Measurements from ENCODE around the gene ZNF791.

Gene ZNF791

DNA sequence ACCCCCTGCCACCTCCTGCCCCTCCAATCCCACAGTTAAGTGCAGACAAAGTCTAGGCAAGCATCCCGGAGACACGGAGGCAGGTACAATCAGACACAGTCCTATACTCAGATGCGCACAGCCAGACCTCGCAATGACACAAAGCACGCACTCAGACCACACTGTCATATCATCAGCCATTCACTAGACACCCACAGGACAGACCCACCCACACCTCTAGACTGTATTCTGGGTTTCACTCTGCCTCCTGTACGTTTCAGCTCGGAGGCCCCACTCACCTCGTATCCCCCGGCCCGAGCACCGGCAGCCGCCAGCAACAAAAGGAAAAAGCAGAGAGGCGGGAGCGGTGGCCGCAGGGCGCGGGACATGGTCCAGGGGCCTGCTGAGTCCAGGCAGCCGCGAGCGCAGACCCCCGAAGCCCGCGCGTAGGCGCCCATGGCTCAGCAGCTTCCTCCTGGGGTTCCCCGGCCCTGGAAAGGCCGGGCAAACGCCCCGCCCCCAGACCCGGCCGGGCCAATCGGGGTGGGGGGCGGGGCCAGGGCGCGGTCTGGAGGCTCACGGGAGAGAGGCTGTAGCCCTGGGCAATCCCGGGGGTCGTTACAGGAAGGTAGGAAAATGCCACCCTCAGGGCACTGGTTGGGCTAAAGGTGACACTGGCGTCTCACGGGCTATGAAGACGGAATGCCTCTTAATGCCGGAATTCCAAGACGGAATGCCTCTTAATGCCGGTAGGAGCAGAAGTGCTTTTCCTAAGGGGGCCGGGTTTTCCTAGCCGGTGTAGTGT lies 55.7 kb downstream of the ZNF791 start, which contains the start of the genes MAN2B1 and WDR83:
TSS of gene MAN2B1 (minus strand) at position 478 of the 784 bp plus-strand sequence. CDS start at position 437, 41 bp downstream.
TSS of gene WDR83 (plus strand) at position 543 of the 784 bp plus-strand sequence. CDS start 2,984 bp downstream, outside the sequence.
- H3K4me1 ChIP-seq (ENCODE audit: insufficient read depth, poor library complexity, severe bottlenecking): no peaks in the 10 kb centered on the region
- DNase-seq (ENCODE audit: low spot score) (no peak), ATAC-seq (ENCODE audit: low read depth) (peak; percentile 82)
- peak within 1 kb of the TSS; percentile 77 for H3K4me3 ChIP-seq (ENCODE audit: severe bottlenecking)
- H3K27me3 ChIP-seq (ENCODE audit: insufficient read depth, poor library complexity, severe bottlenecking): no peaks in the 10 kb centered on the region
- H3K27ac ChIP-seq (ENCODE audit: poor library complexity, severe bottlenecking): no peak within 1 kb of the TSS
- TF ChIP-seq, protein P1, sequence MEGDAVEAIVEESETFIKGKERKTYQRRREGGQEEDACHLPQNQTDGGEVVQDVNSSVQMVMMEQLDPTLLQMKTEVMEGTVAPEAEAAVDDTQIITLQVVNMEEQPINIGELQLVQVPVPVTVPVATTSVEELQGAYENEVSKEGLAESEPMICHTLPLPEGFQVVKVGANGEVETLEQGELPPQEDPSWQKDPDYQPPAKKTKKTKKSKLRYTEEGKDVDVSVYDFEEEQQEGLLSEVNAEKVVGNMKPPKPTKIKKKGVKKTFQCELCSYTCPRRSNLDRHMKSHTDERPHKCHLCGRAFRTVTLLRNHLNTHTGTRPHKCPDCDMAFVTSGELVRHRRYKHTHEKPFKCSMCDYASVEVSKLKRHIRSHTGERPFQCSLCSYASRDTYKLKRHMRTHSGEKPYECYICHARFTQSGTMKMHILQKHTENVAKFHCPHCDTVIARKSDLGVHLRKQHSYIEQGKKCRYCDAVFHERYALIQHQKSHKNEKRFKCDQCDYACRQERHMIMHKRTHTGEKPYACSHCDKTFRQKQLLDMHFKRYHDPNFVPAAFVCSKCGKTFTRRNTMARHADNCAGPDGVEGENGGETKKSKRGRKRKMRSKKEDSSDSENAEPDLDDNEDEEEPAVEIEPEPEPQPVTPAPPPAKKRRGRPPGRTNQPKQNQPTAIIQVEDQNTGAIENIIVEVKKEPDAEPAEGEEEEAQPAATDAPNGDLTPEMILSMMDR (IDR thresholded peaks at IDR 0.05; ENCODE audit: poor library complexity, severe bottlenecking): no peak
- H3K9me3 ChIP-seq (ENCODE audit: severe bottlenecking): no peaks in the 10 kb centered on the region
- peaks cover 22% of the 10 kb centered on the region for H3K36me3 ChIP-seq (ENCODE audit: low read depth)

- Histone ChIP-seq H3K27ac (ENCODE audit: poor library complexity, severe bottlenecking) (no peak overlapping the region), H3K36me3 (ENCODE audit: low read depth) (peaks cover 29% of the 10 kb centered on the region), H3K4me1 (ENCODE audit: insufficient read depth, poor library complexity, severe bottlenecking) (no peaks in the 10 kb centered on the region), H3K4me3 (ENCODE audit: severe bottlenecking) (no peak overlapping the region), H3K9me3 (ENCODE audit: severe bottlenecking) (no peaks in the 10 kb centered on the region), H3K27me3 (ENCODE audit: insufficient read depth, poor library complexity, severe bottlenecking) (no peaks in the 10 kb centered on the region)
- no peak for ATAC-seq (ENCODE audit: low read depth)
- DNase-seq (ENCODE audit: low spot score): no peak
- TF ChIP-seq, protein P1 (IDR thresholded peaks at IDR 0.05; ENCODE audit: poor library complexity, severe bottlenecking): no peak
These were observed 57.1 kb downstream of the ZNF791 start for GRCh38 chr19:12667731-12668302.

GRCh38 chr19:12668346-12668745 lies 57.6 kb downstream of the ZNF791 start:
- peaks cover 25% of the 10 kb centered on the region for H3K36me3 ChIP-seq (ENCODE audit: low read depth)
- TF ChIP-seq, protein P1 (IDR thresholded peaks at IDR 0.05; ENCODE audit: poor library complexity, severe bottlenecking): no peak
- peak overlapping the region; percentile 82 for H3K4me3 ChIP-seq (ENCODE audit: severe bottlenecking)
- no peaks in the 10 kb centered on the region for H3K27me3 ChIP-seq (ENCODE audit: insufficient read depth, poor library complexity, severe bottlenecking)
- no peaks in the 10 kb centered on the region for H3K4me1 ChIP-seq (ENCODE audit: insufficient read depth, poor library complexity, severe bottlenecking)
- peak overlapping the region; percentile 76 for H3K27ac ChIP-seq (ENCODE audit: poor library complexity, severe bottlenecking)
- no peak for DNase-seq (ENCODE audit: low spot score)
- no peaks in the 10 kb centered on the region for H3K9me3 ChIP-seq (ENCODE audit: severe bottlenecking)
- no peak for ATAC-seq (ENCODE audit: low read depth)

DNA sequence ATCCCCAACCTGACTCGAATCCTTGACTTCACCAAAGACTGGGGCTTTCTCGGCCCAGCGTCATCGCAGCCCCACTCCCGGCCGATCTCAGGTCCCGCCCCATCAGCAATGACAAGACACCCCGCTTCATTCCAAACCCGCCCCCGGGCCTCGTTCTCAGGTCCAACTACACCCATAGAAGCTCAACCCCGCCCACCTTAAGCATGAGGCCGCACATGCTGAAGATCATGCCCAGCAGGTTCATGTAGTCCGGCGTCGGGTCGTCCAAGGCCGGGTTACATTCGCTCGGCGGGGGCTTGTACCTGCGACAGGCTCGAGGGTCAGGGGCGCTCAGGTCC lies 58.2 kb downstream of the ZNF791 start:
- DNase-seq (ENCODE audit: low spot score) (no peak), ATAC-seq (ENCODE audit: low read depth) (peak; percentile 17)
- H3K36me3 ChIP-seq (ENCODE audit: low read depth): peaks cover 26% of the 10 kb centered on the region

More for the DNA sequence above, 58.2 kb downstream of the ZNF791 start:
- Histone ChIP-seq H3K27ac (ENCODE audit: poor library complexity, severe bottlenecking) (peak overlapping the region; percentile 76), H3K9me3 (ENCODE audit: severe bottlenecking) (no peaks in the 10 kb centered on the region), H3K27me3 (ENCODE audit: insufficient read depth, poor library complexity, severe bottlenecking) (no peaks in the 10 kb centered on the region), H3K4me3 (ENCODE audit: severe bottlenecking) (peak overlapping the region; percentile 82), H3K4me1 (ENCODE audit: insufficient read depth, poor library complexity, severe bottlenecking) (no peaks in the 10 kb centered on the region)
- TF ChIP-seq, protein P1 (IDR thresholded peaks at IDR 0.05; ENCODE audit: poor library complexity, severe bottlenecking): no peak

Measured in RWPE2 (cell line).